Endothelial cell of umbilical vein (primary cell): Measurements from ENCODE around the gene APOBEC2.

Source experiments
- CTCF ChIP-seq, 2 donors: IDR thresholded peaks; 1 replicate in 1 of 2; 2 replicates in 1 of 2; pipeline ENCODE4 v1.5.1; 2011; ENCODE audit warnings: low read length in 2 of 2, mild to moderate bottlenecking in 2 of 2, moderate library complexity in 2 of 2, control low read depth in 1 of 2, inconsistent platforms in 1 of 2, low read depth in 1 of 2; ENCODE audit not compliant: insufficient read depth in 1 of 2; ENCODE audit errors: extremely low read depth in 1 of 2
- EZH2 ChIP-seq: IDR thresholded peaks from 2 replicates; pipeline ENCODE4 v1.6.1; 2012; ENCODE audit warnings: borderline replicate concordance, low read depth, mild to moderate bottlenecking, moderate library complexity, low read length, inconsistent platforms; ENCODE audit not compliant: severe bottlenecking
- FOS ChIP-seq: IDR thresholded peaks from 2 replicates; pipeline ENCODE4 v1.6.1; 2011; ENCODE audit warnings: mild to moderate bottlenecking, low read length, moderate library complexity, borderline replicate concordance; ENCODE audit not compliant: insufficient read depth
- GATA2 ChIP-seq: IDR thresholded peaks from 2 replicates; pipeline ENCODE4 v1.7.0; 2011; ENCODE audit warnings: low read depth, mild to moderate bottlenecking, moderate library complexity, mixed read lengths, low read length; ENCODE audit not compliant: insufficient read length, insufficient read depth
- JUN ChIP-seq: IDR thresholded peaks from 2 replicates; pipeline ENCODE4 v1.6.1; 2011; ENCODE audit warnings: borderline replicate concordance, low read depth; ENCODE audit not compliant: insufficient read length, insufficient read depth
- MYC ChIP-seq: IDR thresholded peaks from one replicate; pipeline ENCODE4 v1.6.1; 2011; ENCODE audit warnings: mild to moderate bottlenecking, low read depth, low read length
- POLR2A ChIP-seq: IDR thresholded peaks from 2 replicates; pipeline ENCODE4 v1.6.1; 2012; ENCODE audit warnings: low read depth, mild to moderate bottlenecking, control low read depth, low read length
- POLR2AphosphoS5 ChIP-seq: IDR thresholded peaks from 2 replicates; pipeline ENCODE4 v1.6.1; 2012; ENCODE audit warnings: low read depth, mild to moderate bottlenecking, control low read depth, low read length, moderate library complexity; ENCODE audit not compliant: insufficient read depth
- TF ChIP-seq, protein P1 (sequence below): IDR thresholded peaks from 2 replicates; pipeline ENCODE4 v1.6.1; 2011; ENCODE audit not compliant: insufficient read depth, insufficient read length

GRCh38 chr6:41061196-41061726 is 8.3 kb downstream of the APOBEC2 start:
- TF ChIP-seq CTCF (IDR thresholded peaks at IDR 0.05; ENCODE audit: extremely low read depth in 1 of 2, insufficient read depth in 1 of 2, low read depth in 1 of 2, low read length in 2 of 2) (no peak), EZH2 (no peak), POLR2AphosphoS5 (no peak), JUN (no peak), GATA2 (no peak), POLR2A (no peak), FOS (no peak), MYC (no peak)
- TF ChIP-seq, protein P1, sequence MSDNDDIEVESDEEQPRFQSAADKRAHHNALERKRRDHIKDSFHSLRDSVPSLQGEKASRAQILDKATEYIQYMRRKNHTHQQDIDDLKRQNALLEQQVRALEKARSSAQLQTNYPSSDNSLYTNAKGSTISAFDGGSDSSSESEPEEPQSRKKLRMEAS: no peak
